ENCODE results near the gene RPS14. TPM values are rescaled to one million over a fixed set of nuclear protein-coding genes. Genes with fewer than 3 reads are reported as not detected.

RPS14 gene
- total RNA-seq, 3 donors from 2014 or later = 2,955 to 3,473 (median 3,075) TPM

DNA sequence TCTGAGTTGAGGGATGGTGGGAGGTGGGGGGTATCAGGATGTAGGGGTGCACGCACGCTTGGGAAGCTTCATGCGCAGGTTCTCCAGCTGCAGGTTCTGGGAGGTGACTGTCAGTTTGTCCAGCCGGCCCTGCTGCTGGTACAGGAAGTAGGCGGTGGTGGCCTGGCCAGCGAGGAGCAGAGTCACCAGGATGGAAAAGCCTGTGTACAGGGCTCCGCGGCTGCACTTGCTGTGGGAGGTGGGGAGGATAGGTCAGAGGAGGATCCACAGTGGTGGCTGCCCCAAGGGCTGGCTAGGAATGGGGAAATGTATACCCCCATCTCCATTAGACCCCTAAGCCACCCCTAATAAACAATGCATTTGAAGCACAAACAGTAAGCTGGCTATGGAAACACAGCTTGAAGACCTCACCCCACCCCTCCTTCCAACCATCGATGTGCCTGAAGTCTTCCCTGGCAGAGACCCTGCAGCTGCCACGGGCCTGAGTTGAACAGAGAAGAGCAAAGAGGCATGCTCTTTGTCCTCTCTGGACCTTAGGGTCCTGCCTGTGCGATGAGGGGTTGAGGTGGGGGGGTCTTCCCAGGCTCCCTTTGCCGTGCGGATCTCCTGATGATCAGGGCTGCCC lies 42.3 kb downstream of the RPS14 start:
- Mint-ChIP-seq H3K36me3 (ENCODE audit: insufficient read depth) (peaks cover 7% of the 10 kb centered on the region), H3K4me1 (ENCODE audit: low read depth) (peaks cover 26% of the 10 kb centered on the region)
- no peak for ATAC-seq

DNA sequence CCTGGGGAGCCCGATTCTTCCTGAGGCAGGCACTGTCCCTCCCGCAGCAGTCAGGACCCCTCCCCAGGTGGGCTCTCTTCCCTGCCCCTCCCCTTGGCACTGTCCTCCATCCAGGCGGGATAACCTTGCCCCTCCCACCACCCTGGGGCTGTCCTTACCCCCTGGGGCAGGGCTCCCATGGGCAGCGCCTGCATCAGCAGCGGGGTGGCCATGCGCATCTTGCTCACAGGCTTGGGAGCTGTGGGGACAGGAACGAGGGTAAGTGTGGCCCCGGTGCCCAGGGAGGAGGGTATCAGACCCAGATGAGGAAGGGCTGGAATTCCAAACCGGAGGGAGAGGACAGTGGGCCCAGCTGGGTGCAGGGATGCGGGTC lies 42.8 kb downstream of the RPS14 start:
- DNase-seq (no peak), ATAC-seq (no peak)
- no peak overlapping the region for H3K4me3 Mint-ChIP-seq
- H3K36me3 Mint-ChIP-seq (ENCODE audit: insufficient read depth) = peaks cover 9% of the 10 kb centered on the region
- H3K9me3 Mint-ChIP-seq = no peaks in the 10 kb centered on the region
- H3K27me3 Mint-ChIP-seq (ENCODE audit: low read depth) = no peaks in the 10 kb centered on the region
- H3K4me1 Mint-ChIP-seq (ENCODE audit: low read depth) = peaks cover 26% of the 10 kb centered on the region

More for the DNA sequence above, 42.3 kb downstream of the RPS14 start:
- no peak for DNase-seq
- Mint-ChIP-seq H3K4me3 (no peak overlapping the region), H3K9me3 (no peaks in the 10 kb centered on the region), H3K27me3 (ENCODE audit: low read depth) (no peaks in the 10 kb centered on the region)

DNA sequence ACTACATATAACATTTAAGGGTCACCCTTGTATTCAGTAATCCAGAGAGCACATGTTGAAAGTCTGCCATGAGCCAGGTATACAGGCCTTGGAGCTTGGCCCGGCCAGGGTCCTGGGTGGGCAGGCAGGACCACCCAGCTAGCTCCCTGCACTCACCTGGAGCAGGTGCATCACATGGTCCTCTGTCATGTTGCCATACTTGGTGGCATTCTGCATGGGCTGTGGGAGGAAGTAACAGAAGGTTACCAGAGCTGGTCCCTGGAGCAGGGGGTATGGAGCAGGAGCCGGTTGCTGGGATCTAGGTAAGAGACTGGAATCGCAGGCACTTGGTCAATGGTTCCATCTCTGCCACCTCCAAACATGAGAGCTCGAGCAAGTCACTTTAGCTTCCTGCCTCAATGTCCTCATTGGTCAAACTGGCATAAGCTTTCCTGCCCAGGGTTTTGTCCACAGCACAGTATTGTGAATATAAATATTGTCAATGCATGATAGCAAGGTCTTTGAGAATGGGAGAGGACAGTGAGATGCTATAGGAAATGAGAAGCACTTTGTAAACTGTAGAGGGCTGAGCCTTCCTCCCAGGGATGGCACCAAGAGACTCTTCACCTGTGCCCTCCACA lies 43.3 kb downstream of the RPS14 start:
- no peak overlapping the region for H3K4me3 Mint-ChIP-seq
- peaks cover 14% of the 10 kb centered on the region for H3K36me3 Mint-ChIP-seq (ENCODE audit: insufficient read depth)
- no peak for ATAC-seq

DNA sequence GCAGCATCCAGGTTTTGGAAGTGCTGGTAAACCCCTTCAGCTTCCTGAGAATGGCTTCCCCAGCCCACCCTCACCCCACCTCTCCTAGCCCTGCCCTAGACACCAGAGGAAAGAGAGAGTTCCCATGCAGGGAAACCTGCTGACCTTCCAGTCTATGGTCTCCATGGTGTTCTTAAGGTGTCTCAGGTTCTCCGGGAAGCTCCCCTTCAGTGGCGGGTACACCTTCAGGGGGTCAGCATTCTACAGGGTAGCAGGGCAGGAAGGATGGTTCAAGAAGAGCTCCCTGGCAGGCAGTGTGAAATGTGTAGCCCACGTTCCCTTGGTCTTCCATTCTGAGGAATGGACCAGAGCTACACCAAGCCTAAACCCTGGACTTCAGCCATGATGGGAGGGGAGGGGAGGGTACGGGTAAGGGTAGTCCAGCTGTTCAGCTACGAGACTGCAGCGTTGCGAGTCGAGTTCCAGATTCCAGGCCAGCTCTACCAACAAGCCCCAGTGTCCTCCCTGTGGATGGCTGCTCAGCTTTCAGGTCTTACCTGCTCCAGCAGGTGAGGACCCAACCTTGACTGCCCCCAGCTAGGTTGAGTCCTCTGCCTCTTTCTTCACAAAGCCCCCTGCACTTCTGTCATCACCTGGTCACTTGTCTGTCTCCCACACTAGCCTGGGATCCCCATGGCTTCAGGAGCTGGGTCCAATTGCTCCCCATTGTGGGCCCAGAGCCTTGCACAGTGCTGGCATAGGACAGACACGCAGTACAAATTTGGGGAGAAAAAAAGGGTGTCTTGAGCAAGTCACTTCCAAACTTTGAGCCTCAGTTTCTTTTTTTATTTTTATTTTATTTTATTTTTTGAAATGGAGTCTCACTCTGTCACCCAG lies 44.4 kb downstream of the RPS14 start:
- no peak for ATAC-seq

More for the DNA sequence above, 43.3 kb downstream of the RPS14 start:
- DNase-seq = no peak
- peaks cover 22% of the 10 kb centered on the region for H3K4me1 Mint-ChIP-seq (ENCODE audit: low read depth)
- H3K9me3 Mint-ChIP-seq = no peaks in the 10 kb centered on the region
- no peaks in the 10 kb centered on the region for H3K27me3 Mint-ChIP-seq (ENCODE audit: low read depth)

DNA sequence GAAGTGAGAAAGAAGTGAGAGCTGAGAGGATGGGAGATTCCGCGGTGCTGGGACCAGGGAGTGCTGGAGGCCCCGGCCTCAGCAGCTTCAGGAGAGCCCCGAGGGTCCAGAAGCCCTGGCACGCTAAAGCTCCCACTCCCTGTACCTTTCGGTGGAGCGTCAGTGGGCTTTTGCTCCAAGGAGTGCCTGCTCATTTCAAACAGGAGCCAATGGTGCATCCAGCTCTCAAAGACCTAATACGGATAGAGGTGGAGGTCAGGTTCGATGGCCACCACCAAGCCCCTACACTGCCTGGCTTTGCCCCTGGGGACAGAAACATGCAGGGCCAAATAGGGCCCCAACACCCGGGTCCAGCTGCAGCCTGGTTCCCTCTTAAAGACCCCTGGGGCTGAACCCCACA lies 45.0 kb downstream of the RPS14 start:
- H3K9me3 Mint-ChIP-seq = no peaks in the 10 kb centered on the region
- H3K27me3 Mint-ChIP-seq (ENCODE audit: low read depth) = no peaks in the 10 kb centered on the region
- H3K4me3 Mint-ChIP-seq = no peak overlapping the region
- ATAC-seq (no peak), DNase-seq (no peak)
- H3K36me3 Mint-ChIP-seq (ENCODE audit: insufficient read depth) = peaks cover 24% of the 10 kb centered on the region
- H3K4me1 Mint-ChIP-seq (ENCODE audit: low read depth) = peaks cover 5% of the 10 kb centered on the region

More for the DNA sequence above, 44.4 kb downstream of the RPS14 start:
- no peak overlapping the region for H3K4me3 Mint-ChIP-seq
- no peak for DNase-seq
- peaks cover 20% of the 10 kb centered on the region for H3K36me3 Mint-ChIP-seq (ENCODE audit: insufficient read depth)
- H3K27me3 Mint-ChIP-seq (ENCODE audit: low read depth) = no peaks in the 10 kb centered on the region
- H3K9me3 Mint-ChIP-seq = no peaks in the 10 kb centered on the region
- H3K4me1 Mint-ChIP-seq (ENCODE audit: low read depth) = peaks cover 12% of the 10 kb centered on the region

DNA sequence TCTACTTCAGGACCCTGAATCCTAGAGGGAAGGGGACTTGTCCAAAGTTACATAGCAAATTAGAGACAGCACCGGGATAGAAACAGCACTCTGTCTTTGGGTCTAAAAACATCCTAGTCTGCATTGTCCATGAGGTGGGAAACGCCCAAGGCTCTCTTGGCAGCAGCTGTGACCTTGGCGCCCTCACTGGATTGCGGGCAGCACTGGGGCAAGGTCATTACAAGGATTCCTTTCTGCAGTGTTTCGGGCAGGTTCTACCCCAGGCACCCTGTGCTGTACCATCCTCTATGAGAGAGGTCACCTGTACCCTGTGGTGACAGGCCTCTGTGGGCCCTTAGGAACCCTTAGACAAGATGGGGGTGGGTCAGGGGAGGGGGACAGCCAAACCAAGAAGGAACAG lies 45.4 kb downstream of the RPS14 start:
- Mint-ChIP-seq H3K27me3 (ENCODE audit: low read depth) (no peaks in the 10 kb centered on the region), H3K4me1 (ENCODE audit: low read depth) (peaks cover 5% of the 10 kb centered on the region), H3K4me3 (no peak overlapping the region), H3K36me3 (ENCODE audit: insufficient read depth) (peaks cover 24% of the 10 kb centered on the region), H3K9me3 (no peaks in the 10 kb centered on the region)
- DNase-seq = no peak
- no peak for ATAC-seq

DNA sequence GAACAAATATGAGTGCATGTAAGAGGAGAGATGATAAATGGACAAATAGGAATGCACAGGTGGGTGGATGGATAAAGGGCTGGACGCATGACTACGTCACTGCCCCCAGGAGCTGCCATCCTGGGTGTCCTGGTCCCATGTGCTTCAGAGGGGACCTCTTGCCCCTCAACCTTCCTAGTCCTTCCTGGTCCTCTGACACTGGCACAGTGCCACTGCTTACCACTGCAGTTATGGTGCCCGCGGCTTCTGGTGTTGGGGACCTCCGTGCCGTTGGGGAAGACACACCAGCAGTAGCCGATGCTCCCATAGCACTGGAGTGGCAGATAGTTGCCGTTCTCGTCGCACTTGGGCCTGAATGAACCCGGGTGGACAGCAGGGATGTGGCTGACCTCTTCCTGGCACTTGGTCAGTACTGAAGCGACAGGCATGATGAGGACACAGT lies 46.6 kb downstream of the RPS14 start:
- Mint-ChIP-seq H3K36me3 (ENCODE audit: insufficient read depth) (peaks cover 29% of the 10 kb centered on the region), H3K9me3 (no peaks in the 10 kb centered on the region), H3K4me1 (ENCODE audit: low read depth) (no peaks in the 10 kb centered on the region), H3K27me3 (ENCODE audit: low read depth) (no peaks in the 10 kb centered on the region), H3K4me3 (no peak overlapping the region)
- ATAC-seq (no peak), DNase-seq (no peak)

DNA sequence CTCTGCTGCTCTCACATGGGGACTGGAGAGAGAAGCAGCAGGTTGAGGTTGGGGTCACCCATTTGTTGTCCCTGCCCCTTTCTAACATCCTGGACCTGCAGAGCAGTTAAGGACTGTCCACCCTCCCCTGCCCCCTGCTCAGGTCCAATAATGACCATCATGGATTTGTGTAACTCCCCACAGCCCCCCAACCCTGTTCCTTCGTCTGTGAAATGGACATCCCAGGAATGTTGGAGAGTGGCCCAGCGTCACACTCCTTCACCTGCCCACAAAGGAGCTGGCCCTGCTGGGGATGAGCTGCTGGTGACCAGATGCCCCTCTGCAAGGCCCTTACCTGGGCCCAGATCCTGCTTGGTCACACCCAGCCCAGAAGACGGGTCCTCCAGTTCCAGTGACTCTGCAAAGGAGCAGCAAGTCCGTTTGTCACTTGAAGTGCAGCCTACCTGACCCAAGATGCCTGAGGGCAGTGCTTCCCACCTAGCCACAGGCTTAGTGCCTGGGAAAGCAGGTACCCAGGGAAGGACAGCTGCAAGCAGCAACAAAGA lies 47.2 kb downstream of the RPS14 start:
- DNase-seq (no peak), ATAC-seq (no peak)
- Mint-ChIP-seq H3K9me3 (no peaks in the 10 kb centered on the region), H3K4me1 (ENCODE audit: low read depth) (no peaks in the 10 kb centered on the region), H3K4me3 (no peak overlapping the region), H3K27me3 (ENCODE audit: low read depth) (no peaks in the 10 kb centered on the region), H3K36me3 (ENCODE audit: insufficient read depth) (peaks cover 32% of the 10 kb centered on the region)

DNA sequence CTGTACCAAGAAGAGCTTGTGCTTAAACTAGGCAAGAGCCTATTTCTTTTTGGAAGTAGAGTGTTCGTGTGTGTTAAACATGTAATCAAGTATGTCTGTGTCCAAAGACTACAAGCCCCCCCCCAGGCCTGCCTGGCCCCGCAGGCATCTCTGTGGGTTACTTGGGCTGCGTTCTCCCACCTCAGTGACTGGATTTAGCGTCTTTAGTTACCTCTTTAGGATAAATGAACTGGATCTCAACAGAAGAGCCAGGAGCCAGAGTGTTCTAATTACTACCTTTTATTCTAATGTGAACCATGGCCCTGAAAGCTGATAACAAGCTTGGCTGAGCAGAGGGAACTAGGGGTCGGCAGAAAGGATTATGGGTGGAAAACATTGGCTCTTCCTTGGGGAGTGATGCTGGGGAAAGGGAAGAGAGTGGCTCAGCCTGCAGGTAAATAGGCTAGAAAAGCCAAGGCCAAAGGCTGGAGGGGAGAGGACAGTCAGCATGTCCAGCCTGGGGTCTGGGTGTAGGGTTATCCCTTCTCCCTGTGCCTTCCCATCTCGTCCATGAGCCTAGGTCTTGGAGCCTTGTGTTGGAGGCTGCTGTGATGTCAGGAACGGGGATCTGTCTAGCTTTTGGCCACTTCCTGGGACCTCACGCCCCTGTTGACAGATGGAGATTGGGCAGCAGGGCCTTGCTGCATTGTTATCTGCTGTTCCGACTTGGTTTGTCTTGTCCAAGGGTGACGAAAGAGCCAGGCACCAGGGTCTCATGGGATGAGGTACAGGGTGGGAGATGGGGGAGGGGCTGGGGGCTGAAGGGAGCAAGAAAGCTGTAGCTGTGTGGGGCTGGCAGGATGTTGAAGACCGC lies 47.9 kb downstream of the RPS14 start:
- Mint-ChIP-seq H3K36me3 (ENCODE audit: insufficient read depth) (peaks cover 33% of the 10 kb centered on the region), H3K4me3 (no peak overlapping the region), H3K9me3 (no peaks in the 10 kb centered on the region), H3K27me3 (ENCODE audit: low read depth) (no peaks in the 10 kb centered on the region), H3K4me1 (ENCODE audit: low read depth) (no peaks in the 10 kb centered on the region)
- DNase-seq = no peak
- ATAC-seq = no peak

DNA sequence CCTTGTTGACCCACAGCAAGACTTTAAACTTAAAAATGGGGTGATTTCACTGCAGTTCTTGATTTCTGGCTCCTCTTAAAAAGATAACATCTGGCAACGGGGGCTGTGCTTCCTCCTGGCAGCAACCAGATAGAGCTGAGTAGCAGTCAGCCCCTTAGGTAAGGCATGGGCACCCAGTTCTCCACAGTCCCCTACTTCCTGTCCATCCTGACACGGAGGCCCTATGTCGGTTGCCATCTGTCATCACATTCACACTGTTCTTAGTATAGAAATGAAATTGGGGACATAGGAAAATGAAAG lies 48.5 kb downstream of the RPS14 start:
- Mint-ChIP-seq H3K27me3 (ENCODE audit: low read depth) (no peaks in the 10 kb centered on the region), H3K4me1 (ENCODE audit: low read depth) (no peaks in the 10 kb centered on the region), H3K4me3 (no peak overlapping the region), H3K9me3 (no peaks in the 10 kb centered on the region), H3K36me3 (ENCODE audit: insufficient read depth) (peaks cover 38% of the 10 kb centered on the region)
- DNase-seq = no peak
- ATAC-seq = no peak

DNA sequence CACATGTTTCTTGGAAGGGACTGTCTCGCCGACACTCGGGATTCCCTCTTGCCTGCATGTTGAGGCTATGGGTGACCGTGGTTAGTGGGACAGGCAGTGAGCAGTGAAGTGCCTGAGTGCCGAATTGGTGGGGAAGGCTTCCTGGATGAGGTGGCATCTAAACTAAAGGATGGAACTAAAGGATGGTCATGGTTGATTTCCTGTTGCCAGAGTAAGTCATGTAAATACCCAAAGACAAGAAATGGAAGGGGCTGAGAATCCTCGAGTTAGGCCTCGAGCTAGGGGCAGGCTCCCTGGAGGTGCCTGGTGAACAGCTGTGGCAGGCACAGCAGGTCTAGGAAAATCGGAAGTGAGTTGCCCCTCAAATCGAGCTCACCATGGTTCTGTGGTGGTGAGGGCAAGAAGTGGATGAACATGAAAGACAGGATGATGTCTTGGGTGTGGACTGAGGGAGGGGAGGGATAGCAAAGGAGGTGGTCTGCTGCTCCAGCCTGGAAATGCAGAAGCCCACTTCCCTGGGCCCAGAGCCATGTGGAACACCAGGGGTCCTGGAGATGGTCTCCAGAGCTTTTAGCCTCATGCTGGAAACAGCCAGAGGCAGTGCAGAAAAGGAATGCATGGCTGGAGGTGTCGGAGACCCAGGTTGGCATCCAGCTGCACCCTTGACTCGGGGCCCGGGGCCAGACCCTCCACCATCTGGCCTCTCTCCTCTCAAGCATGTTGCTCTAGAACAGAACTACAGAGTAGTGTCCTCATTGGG lies 49.0 kb downstream of the RPS14 start:
- no peaks in the 10 kb centered on the region for H3K4me1 Mint-ChIP-seq (ENCODE audit: low read depth)

DNA sequence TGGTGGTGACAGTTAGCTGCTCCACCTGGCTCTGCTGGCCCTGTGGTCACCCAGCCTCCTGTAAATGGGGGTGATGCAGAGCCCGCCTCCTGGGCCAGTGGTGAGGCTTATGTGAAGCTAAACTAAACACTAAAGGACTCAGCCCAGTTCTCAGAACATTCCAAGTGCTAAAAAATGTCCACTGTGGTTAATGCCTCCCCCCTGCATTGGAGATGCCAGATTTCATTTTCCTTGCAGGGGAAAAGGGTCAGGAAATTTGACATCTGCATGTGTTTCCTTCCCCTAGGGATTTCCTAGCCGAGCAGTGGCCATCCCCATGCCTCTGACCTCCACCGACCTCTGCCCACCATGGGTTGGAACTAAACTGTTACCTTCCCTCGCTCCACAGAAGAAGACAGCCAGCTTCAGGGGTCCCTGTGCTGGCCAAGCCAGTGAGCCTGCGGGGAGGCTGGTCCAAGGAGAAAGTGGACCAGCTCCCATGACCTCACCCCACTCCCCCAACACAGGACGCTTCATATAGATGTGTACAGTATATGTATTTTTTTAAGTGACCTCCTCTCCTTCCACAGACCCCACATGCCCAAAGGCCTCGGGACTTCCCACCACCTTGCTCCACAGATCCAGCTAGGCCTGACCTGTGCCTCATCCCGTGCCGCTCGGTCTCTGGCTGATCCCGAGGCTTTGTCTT lies 49.9 kb downstream of the RPS14 start:
- no peaks in the 10 kb centered on the region for H3K9me3 Mint-ChIP-seq
- peaks cover 43% of the 10 kb centered on the region for H3K36me3 Mint-ChIP-seq (ENCODE audit: insufficient read depth)
- no peaks in the 10 kb centered on the region for H3K27me3 Mint-ChIP-seq (ENCODE audit: low read depth)
- no peaks in the 10 kb centered on the region for H3K4me1 Mint-ChIP-seq (ENCODE audit: low read depth)
- DNase-seq (no peak), ATAC-seq (no peak)
- H3K4me3 Mint-ChIP-seq = no peak overlapping the region

More for the DNA sequence above, 49.0 kb downstream of the RPS14 start:
- Mint-ChIP-seq H3K27me3 (ENCODE audit: low read depth) (no peaks in the 10 kb centered on the region), H3K9me3 (no peaks in the 10 kb centered on the region), H3K36me3 (ENCODE audit: insufficient read depth) (peaks cover 42% of the 10 kb centered on the region), H3K4me3 (no peak overlapping the region)
- no peak for ATAC-seq
- no peak for DNase-seq

Measured in activated T-cell treated with anti-CD3 and anti-CD28 coated beads, Interleukin-2, amount 50 U/mL, for 4 hours (primary cell).